ENCODE data around the gene SLC35F2.
"Not testable (repeated sequence)": the region's sequence is repeated elsewhere in the genome, so short reads cannot be mapped to it uniquely, and the experiment has no call there.

SLC35F2 gene

DNA sequence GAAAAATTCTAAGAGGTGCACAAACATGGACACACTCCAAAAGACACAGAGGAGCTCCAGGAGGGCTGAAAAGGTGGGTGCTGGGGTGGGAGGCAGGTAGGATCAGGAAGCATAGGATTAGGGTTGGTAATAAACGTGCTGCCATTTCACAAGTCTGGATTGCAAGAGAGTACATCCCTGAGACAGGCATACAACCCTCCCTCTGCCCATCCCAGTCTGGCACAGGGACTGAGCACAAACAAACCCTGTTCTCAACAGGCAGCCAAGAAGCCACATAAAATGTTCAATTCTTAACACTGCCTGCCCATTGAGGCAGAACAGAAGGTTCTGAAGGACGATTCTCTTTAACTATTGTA, 18.5 kb downstream of the SLC35F2 start:
- no peak for DNase-seq

DNA sequence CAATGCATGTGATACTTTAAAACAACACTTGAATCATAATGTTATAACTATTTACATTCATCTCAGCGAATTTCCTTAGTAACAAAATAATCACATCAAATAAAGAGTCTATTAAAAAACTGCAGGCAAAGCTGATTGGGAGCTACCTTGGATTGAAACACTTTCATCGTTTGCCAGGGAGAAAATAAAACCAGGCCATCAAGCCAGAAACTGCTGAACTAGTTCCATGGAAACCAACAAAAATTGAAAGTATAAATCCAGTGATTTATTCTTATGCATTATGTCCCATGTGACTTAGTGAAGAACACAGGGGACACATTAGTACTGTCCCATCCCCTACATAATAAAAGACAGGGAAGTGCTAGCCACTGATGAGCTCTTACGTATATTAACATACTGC, 21.7 kb downstream of the SLC35F2 start:
- DNase-seq = no peak

DNA sequence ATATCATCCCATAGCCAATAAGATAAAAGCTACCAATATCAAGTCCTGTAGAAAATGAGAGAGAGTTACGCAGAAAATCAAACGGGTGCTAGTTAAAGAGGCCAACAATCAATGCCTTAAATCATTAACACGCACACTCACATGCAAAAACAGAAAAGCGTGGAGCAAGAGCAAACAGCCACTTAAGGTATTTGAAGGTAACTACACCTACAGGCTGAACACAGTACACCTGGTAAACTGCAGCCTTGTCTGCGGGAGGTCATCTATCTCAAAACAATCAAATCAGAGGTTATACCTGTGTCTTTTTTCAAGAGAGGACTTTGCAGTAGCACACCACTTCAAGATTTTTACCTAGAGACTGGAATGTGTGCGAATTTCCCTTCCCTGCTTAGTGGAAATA, 23.6 kb downstream of the SLC35F2 start:
- no peak for DNase-seq

DNA sequence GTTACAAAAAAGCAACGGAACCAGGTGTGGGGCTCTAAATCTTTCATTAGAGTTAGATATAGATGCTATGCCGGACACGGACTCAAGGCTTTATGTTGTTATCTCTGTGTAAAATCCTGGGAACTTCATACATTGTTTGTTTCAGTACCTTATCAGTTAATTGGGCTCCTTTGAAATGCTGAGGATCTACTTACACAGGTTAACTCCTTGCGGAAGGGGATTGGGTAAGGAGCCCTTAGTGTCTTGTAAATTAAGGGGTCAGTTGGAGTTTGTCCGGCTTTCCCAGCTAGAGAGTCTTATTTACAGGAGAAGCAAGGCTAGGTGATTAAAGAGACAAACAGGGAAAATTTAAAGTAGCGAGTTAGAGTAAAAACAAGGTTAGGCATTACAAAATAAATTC, 24.7 kb downstream of the SLC35F2 start:
- not testable (repeated sequence) for DNase-seq

DNA sequence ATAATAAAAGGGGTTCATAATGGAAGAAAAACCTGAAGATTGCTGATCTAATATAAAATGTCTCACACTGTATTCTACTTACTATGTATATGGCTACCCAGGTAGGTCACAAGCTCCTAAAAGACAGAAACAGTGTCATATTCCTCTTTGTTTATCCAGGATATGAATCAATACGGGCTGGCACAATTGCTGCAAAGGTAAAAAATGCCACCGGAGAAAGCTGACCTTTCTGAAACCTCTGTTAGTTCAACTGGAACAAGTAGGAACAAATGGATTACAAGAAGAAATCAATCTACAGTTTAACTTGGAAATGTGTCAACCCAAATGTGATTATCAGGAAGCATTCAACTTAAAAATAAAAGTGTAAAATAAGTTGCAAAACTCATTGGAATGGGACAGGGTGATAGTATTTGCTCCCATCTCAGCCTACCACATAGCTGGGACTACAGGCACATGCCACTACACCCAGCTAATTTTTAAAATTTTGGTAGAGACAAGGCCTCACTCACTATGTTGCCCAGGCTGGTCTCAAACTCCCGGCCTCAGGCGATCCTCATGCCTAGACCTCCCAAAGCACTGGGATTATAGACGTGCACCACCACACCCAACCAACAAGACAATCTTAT, 27.6 kb downstream of the SLC35F2 start:
- no peak for DNase-seq

DNA sequence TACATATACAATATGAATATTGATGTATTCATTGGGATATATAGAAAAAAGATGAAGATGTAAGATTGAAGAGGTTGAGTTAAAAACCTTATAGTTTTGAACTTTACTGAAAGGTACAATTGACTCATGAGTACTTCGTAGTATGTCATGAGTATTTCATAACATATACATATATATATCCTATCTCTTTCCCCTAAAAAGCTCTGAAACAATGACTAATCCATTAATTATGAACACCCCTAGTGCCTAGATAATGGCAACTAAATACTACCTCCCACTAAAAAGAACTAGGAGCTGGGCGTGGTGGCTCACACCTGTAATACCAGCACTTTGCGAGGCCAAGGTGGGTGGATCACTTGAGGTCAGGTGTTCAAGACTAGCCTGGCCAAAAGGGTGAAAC, 31.5 kb downstream of the SLC35F2 start:
- DNase-seq = no peak

DNA sequence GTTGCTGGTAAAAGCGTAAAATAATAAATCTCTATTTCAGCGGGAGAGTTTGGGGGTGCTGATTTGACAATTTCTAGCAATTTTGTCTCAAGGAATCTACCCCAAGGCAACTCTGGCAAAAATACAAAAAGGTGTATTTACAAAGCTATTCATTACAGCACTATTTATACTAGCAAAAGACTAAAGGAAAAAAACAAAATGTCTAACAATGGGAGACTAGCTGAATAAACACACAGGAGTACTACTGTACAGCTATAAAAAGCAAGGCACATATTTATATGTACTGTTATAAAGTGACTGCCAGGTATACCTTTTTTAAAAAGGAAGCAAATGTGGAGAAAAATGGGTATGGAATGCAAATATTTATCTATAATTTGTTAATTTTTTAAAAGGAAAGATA, 32.7 kb downstream of the SLC35F2 start:
- DNase-seq = no peak

DNA sequence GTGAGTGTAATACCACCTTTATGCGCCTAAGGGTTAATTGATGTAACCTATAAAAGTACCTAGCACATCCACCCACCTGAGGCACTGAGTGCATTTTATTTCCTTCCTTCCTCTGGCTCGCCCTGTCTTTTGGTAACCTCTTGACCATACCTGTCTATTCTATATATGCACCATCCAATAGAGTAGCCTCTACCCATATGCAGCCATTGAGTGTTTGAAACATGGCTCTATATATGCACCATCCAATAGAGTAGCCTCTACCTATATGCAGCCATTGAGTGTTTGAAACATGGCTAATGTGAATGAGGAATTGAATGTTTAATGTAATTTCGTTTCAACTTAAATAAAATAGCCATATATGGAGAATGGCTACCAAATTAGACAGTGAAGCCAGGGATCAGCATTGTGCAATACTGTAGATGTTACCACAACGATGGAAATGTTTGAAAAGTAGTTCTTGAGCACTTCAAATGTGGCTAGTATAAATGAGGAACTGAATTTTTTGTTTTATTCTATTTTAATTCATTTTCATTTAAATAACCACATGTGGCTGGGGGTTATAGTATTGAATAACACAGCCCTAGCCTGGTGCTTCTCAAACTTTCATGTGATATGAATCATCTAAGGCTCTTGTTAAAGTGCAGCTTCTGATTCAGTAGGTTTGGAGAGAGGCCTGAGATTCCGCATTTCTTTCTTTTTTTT, 33.8 kb downstream of the SLC35F2 start:
- no peak for DNase-seq

DNA sequence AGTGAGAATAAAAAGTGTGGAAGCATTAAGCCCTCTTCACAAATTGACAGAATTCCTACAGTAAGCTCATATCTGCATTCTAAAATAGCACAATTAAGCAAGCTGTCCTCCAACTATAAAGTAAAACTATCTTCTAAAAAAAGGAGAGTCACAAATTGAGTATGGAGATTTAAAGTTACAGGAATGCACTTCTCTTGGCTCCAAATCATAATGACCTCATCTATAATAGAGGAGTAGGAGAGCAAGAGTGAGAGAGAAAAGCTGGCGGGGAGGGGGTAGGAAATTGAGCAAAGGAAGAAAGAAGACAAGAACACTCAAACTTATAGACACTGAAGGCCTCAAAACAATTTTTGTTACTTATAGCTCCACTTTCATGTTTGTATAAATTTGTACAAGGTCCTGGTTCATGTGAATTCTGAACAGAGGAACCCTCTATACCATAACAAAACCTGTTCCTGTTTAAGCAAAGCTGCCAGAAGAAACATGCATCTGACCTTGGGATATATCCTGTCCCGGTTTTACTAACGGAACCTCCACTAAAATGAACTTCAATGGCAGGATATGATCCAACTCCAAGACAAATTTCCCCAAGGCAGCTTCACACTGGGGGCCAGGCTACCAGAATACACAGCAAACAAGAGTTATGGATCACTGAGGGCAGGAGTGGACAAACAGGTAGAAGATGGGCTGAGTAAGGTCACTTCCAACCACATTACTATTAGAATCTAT, 37.2 kb downstream of the SLC35F2 start:
- no peak for DNase-seq

DNA sequence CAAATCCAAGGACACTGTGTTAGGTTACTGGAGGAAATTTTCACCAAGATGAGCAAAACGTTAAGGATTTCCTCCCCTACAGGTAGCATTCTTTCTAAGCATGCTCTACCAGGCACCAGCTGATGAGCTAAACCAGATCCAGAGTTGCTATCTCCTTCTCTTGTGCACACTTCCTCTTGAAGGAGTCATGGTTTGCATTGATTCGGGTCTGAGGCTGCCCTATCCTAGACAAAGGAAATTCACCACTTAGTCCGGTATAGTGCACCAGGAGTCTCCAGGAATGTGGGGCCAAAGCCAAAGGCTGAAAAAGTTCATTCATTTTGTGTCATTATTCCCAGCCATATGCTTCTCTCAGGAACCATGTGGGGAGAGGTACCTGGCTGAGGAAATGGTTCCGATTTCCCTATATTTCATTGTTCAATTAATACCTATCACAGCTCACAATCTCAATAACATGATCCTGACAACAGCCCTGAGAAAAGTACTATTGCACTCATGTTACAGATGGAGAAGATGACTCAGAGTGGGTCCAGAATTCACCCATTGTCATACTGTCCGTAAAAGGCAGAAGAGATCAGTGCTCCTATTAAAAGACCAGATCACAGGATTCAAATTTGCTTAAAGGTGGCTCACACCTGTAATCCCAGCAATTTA, 39.1 kb downstream of the SLC35F2 start:
- no peak for DNase-seq

DNA sequence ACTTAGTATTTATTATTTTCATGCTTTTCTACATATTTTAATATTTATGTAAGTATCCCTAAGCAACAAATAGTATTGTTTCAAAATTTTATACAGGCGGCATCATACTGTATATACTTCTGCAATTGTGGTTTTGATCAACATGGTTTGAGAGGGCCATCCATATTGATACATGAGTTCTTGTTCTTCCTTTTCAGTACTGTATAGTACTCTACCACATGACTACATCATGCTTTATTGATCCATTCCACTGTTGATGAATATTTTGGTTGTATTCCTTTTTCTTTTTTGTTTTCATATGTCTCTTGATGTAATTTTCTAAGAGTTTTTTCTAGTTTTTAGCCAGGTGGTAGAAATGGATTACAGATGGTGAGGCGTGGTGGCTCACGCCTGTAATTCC, 40.1 kb downstream of the SLC35F2 start:
- no peak for DNase-seq

DNA sequence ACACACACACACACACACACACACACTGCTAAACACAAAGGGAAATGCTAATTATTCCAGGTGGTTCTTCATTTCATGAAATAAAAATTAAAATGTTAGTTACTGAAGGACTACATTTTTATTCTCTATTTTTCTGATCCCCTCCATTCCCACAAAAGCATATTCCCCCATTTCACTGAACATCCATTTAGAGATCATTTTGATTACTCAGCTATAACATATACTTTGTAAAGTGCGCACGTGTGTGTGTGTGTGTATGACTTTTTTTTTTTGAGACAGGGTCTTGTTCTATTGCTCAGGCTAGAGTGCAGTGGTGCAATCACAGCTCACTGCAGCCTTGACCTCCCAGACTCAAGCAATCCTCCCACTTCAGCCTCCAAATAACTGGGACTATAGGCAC, 42.6 kb downstream of the SLC35F2 start:
- DNase-seq = no peak

DNA sequence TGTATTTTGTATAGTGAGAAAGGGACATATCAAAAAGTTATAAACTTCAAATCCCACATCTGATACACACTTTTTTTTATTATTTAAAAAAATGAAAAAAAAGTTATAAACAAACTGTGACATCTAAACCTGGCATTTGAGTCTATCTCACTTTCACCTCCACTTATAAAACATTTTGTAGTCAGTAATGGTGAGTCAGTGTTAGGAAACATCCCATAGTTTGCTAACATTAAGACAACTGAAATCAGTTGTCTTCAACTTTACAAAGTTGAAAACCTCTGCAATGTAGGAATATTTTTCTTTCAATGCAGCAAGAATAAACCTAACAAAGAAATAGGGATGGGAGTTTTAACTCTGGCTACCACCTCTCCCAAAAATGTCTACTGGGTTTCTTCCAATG, 47.7 kb downstream of the SLC35F2 start:
- no peak for DNase-seq

DNA sequence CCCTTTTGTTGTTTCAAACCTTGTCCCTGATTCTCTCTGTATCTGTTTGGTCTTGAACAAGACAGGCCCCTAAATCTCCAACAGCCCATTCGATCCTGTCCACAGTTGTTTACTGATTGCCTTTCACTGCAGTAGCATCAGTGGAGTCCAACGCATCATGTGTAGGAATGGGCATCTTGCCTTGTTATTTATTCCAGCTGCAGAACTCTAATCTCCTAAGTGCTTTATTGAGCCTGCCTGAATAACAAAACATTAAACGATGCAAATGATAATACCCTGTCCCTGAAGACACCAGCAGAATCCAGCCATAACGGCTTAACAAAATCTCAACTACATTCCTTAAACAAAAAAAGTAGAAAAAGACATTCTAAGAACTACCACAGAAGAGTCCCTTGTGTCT, 50.1 kb downstream of the SLC35F2 start:
- no peak for DNase-seq

DNA sequence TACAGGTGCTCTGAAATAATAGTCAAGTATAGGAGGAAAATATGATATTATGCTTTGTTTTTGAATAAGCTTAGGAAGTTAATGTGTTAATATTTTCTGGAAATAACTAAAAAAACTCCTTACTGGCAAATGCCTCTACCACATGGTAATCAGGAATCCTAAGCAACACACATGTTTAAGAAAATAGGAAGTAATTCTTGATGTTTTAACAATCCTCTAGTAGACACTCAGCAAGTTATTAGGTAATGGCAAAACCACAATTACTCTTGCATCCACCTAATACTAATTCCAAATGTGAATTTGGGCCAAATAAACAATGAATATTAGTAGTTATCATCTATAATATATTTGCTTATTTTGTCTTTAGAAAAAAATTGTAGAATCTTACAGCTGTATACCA, 53.6 kb downstream of the SLC35F2 start:
- DNase-seq = no peak

DNA sequence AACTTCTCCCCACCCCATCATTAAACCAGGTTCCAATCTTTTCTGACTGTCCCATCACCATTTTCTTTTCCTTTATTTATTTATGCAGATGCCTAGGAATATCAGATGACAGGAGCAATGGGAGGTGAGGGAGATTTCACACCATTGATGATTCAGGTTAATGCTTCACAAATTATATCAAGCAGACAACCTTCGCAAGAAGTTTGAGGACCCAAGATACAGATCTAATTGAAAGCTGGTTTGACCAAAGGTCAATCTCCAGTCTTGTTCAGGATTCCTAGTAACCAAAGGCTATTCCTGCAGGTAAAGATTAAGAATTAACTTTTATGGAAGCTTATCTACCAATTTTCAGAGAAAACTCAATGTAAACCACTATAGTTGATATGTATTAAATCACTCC, 54.4 kb downstream of the SLC35F2 start:
- no peak for DNase-seq

DNA sequence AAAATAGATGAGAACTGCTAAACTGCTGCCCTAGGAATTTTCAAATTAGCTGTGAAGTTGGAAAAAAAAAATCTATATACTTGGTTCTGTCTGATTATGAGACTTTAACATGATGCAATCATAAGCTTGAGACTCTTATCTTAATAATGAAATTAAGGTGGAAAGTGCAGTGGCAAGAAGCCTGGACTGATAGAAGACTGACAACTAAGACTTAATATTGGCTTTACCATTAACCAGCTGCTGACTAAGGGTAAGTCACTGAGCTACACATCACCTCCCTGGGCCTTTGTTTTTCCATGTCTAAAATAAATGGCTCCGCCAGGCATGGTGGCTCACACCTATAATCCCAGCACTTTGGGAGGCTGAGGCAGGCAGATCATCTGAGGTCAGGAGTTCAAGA, 56.9 kb downstream of the SLC35F2 start:
- no peak for DNase-seq

DNA sequence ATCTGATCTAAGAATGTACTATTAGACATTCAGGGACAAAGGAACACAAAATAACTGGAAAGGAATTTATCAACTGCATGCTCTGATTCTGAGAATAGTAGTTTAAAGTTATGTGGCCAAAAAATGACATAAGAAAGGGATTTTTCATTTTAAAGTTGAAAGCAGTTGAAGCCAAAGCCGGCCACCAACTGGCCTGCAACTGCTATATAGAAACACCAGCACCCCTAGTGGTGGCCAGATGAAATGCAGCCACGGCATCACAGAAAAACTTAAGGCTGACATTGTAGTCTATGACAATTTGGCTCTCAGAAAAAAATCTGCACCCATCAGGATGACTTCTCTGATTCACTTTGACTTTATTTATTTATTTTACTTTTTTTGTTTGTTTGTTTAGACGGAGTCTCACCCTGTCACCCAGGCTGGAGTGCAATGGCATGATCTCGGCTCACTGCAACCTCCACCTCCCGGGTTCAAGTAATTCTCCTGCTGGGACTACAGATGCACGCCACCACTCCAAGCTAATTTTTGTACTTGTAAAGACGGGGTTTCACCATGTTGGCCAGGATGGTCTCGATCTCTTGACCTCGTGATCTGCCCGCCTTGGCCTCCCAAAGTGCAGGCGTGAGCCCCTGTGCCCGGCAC, 59.2 kb downstream of the SLC35F2 start:
- DNase-seq = peak; percentile 70 to 77

DNA sequence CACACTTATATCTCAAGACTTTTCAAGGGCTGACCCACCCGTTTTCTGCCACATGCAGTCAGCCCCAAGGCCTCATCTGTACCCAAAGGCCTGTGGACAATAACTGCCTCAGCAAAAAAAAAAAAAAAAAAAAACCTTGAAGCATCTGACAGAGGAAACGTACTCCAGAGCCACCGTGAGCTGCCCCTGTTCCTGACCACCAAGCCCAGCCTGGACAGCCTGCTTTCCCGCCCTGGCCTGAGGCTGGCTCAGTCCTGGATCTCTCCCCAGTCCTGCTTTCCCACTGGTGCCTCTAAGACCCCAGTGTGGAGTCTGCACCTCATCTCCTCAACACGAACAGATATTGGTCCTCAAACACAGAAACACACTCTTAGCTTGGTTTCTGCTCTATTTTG, 66.5 kb downstream of the SLC35F2 start:
- no peak for DNase-seq

DNA sequence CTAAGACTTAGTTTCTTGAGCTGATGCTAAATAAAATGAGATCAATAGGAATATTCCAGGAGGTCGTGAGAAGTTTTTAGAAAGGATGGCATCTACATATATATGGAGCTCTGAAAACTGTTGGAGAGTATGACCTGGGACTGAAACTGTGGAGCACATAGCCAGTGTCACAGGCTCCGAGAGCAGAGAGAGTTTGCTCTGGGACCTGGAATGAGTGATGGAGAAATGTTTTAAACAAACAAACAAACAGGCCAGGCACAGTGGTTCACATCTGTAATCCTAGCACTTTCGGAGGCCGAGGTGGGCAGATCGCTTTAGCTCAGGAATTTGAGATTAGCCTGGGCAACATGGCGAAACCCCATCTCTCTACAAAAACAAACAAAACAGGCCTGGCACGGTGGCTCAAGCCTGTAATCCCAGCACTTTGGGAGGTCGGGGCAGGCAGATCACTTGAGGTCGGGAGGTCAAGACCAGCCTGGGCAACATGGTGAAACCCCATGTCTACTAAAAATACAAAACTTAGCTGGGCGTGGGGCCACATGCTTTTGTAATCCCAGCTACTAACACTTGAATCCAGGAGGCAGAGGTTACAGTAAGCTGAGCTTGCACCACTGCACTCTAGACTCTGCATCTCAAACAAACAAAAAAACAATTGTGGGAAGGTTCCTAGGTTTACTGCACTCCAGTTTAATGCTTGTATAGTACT, 67.1 kb downstream of the SLC35F2 start:
- DNase-seq = no peak

DNA sequence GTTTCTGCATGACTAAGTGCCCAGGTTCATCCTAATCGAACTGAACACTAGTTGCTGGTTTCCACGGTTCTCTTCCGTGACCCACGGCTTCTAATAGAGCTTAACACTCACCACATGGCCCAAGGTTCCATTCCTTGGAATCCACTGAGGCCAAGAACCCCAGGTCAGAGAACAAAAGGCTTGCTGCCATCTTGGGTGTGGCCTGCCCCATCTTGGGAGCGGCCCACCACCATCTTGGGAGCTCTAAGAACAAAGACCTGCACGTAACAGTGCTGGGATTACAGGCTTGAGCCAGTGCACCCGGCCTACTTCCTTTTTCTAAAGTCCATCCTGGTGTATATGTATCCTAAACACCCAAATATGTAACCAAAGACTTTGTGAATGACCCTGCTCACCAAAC, 68.8 kb downstream of the SLC35F2 start:
- DNase-seq = no peak

DNA sequence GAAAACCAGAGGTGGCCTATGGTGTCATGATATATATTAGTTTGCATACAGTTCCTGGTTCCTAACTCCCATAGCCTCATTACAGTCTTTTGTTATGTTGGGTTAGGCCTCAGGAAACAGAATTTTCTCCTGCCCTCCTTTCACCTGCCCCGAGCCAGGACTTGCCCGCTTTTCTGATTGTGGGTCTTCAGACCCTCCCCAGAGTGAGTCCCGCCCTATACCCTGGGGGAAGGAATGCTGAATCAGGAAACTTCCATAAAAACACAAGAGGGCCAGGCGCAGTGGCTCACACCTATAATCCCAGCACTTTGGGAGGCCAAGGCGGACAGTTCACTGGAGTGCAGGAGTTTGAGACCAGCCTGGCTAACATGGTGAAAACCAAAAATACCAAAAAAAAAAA, 70.9 kb downstream of the SLC35F2 start:
- no peak for DNase-seq

DNA sequence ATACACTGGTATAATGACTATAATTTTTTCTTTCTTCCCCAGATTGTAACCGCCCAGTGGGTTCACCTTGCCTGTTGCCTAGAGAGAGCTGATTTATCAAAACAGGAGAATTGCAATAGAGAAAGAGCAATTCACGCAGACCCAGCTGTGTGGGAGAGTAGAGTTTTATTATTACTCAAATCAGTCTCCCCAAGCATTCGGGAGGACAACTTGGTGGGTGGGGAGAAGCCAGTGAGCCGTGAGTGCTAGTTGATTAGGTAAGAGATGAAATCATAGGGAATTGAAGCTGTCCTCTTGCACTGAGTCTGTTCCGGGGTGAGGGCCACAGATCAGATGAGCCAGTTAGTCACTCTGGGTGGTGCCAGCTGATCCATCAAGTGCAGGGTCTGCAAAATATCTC, 73.2 kb downstream of the SLC35F2 start:
- peak; percentile 53 to 66 for DNase-seq

Measured in activated CD4-positive, alpha-beta T cell treated with anti-CD3 and anti-CD28 coated beads, Interleukin-2, amount 50 U/mL, for 48 hours (primary cell).